ENCODE data around the gene LLGL2.

DNA sequence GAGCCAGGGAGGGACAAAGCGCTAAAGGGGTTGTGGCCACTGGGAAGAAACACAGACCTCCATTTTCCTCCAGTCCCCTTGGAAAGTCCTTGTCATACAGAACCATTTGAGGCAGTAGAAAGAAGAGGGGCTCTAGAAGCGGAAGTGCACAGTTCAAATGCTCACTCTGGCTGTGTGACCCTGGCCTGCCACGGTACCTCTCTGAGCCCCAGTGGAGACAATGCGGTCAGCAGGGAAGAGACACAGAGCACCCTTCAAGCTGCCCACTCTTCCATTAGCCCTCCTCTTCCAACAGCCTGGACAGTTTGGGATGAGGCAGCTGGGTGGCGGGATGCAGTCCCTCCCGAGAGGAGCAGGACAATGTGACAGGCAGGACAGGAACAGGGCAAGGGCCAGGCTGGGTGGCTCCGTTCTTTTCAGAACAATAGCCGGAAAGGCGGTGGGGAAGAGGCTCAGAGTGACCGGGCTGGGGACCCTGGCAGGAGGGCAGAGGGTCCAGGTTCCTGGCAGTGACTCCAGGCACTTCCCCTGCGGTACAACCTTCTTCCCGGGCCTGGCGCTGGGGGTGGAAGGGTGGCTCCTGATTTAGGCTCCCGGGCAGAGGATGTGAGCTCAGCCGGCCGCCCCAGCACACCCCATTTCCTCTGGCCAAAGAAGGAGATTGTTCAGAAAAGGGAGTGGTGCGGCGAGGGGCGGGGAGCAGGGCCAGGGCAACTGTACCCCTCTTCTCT lies 15.8 kb upstream of the LLGL2 start:
- TF ChIP-seq, protein P1, sequence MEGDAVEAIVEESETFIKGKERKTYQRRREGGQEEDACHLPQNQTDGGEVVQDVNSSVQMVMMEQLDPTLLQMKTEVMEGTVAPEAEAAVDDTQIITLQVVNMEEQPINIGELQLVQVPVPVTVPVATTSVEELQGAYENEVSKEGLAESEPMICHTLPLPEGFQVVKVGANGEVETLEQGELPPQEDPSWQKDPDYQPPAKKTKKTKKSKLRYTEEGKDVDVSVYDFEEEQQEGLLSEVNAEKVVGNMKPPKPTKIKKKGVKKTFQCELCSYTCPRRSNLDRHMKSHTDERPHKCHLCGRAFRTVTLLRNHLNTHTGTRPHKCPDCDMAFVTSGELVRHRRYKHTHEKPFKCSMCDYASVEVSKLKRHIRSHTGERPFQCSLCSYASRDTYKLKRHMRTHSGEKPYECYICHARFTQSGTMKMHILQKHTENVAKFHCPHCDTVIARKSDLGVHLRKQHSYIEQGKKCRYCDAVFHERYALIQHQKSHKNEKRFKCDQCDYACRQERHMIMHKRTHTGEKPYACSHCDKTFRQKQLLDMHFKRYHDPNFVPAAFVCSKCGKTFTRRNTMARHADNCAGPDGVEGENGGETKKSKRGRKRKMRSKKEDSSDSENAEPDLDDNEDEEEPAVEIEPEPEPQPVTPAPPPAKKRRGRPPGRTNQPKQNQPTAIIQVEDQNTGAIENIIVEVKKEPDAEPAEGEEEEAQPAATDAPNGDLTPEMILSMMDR (IDR thresholded peaks at IDR 0.05), result no peak
- peak in 2 of 3 donors; percentile 32 to 37 for TF ChIP-seq POLR2A (IDR thresholded peaks at IDR 0.05)
